Measurements from ENCODE around the gene PRDM13.
"Not testable (repeated sequence)": the region's sequence is repeated elsewhere in the genome, so short reads cannot be mapped to it uniquely, and the experiment has no call there.

PRDM13 gene

GRCh38 chr6:99637629-99638028 is 31.0 kb downstream of the PRDM13 start:
- Histone ChIP-seq H3K4me2 (ENCODE audit: low read length) (no peak overlapping the region), H4K8ac (ENCODE audit: low read depth, low read length) (no peak overlapping the region), H2AFZ (ENCODE audit: insufficient read depth, low read length, poor library complexity) (no peak overlapping the region), H3K4me3 (ENCODE audit: low read depth, low read length) (no peak overlapping the region), H3K27me3 (ENCODE audit: insufficient read depth, low read length) (no peaks in the 10 kb centered on the region), H3K4ac (ENCODE audit: low read depth, low read length) (no peak overlapping the region), H3K79me1 (ENCODE audit: low read length) (no peaks in the 10 kb centered on the region), H4K91ac (ENCODE audit: low read depth, low read length) (no peak overlapping the region), H4K12ac (ENCODE audit: low read depth, low read length) (no peak overlapping the region), H3K79me2 (ENCODE audit: control insufficient read depth, insufficient read depth, low read length, poor library complexity) (no peaks in the 10 kb centered on the region), H3K36me3 (ENCODE audit: control insufficient read depth in 1 of 2, insufficient read depth in 2 of 2, low read length in 2 of 2) (no peaks in the 10 kb centered on the region), H3K9me3 (ENCODE audit: insufficient read depth, low read depth, low read length) (peaks cover 7% of the 10 kb centered on the region), H3K18ac (ENCODE audit: low read length) (no peak overlapping the region), H3K4me1 (ENCODE audit: control insufficient read depth in 1 of 2, insufficient read depth in 2 of 2, low read length in 2 of 2) (peaks cover 0 to 2% of the 10 kb centered on the region in 2 experiments), H3K23ac (ENCODE audit: low read length) (no peak overlapping the region), H3K9ac (ENCODE audit: low read length) (no peak overlapping the region), H3K27ac (ENCODE audit: low read depth, low read length) (no peak overlapping the region), H2AK5ac (ENCODE audit: low read length) (no peak overlapping the region), H2BK5ac (ENCODE audit: low read depth, low read length, poor library complexity) (no peak overlapping the region), H2BK12ac (ENCODE audit: low read length) (no peak overlapping the region), H3K14ac (ENCODE audit: low read length) (no peak overlapping the region), H2BK120ac (ENCODE audit: insufficient read depth, low read length, poor library complexity) (no peak overlapping the region)
- no CpG with 5 or more reads among the region's 1 CpG for WGBS (ENCODE audit: extremely low coverage, insufficient coverage, insufficient read length)
- no peak for DNase-seq

GRCh38 chr6:99638358-99638757 is 31.7 kb downstream of the PRDM13 start:
- H3K27ac ChIP-seq (ENCODE audit: low read depth, low read length); H2AK5ac ChIP-seq (ENCODE audit: low read length); H3K79me1 ChIP-seq (ENCODE audit: low read length); H3K4me1 ChIP-seq (ENCODE audit: control insufficient read depth in 1 of 2, insufficient read depth in 2 of 2, low read length in 2 of 2); H4K8ac ChIP-seq (ENCODE audit: low read depth, low read length); H4K91ac ChIP-seq (ENCODE audit: low read depth, low read length); H4K12ac ChIP-seq (ENCODE audit: low read depth, low read length); H3K27me3 ChIP-seq (ENCODE audit: insufficient read depth, low read length); H3K4ac ChIP-seq (ENCODE audit: low read depth, low read length); H3K4me2 ChIP-seq (ENCODE audit: low read length); H2AFZ ChIP-seq (ENCODE audit: insufficient read depth, low read length, poor library complexity); H2BK12ac ChIP-seq (ENCODE audit: low read length); H2BK120ac ChIP-seq (ENCODE audit: insufficient read depth, low read length, poor library complexity); DNase-seq; H3K23ac ChIP-seq (ENCODE audit: low read length); H3K14ac ChIP-seq (ENCODE audit: low read length); H3K9me3 ChIP-seq (ENCODE audit: insufficient read depth, low read depth, low read length); H3K18ac ChIP-seq (ENCODE audit: low read length); H2BK5ac ChIP-seq (ENCODE audit: low read depth, low read length, poor library complexity); H3K9ac ChIP-seq (ENCODE audit: low read length); H3K79me2 ChIP-seq (ENCODE audit: control insufficient read depth, insufficient read depth, low read length, poor library complexity); H3K4me3 ChIP-seq (ENCODE audit: low read depth, low read length); H3K36me3 ChIP-seq (ENCODE audit: control insufficient read depth in 1 of 2, insufficient read depth in 2 of 2, low read length in 2 of 2): not testable (repeated sequence)
- no CpG with 5 or more reads among the region's 1 CpG for WGBS (ENCODE audit: extremely low coverage, insufficient coverage, insufficient read length)

GRCh38 chr6:99641270-99641669 is 34.6 kb downstream of the PRDM13 start:
- no peaks in the 10 kb centered on the region for H3K36me3 ChIP-seq (ENCODE audit: control insufficient read depth in 1 of 2, insufficient read depth in 2 of 2, low read length in 2 of 2)
- no peak overlapping the region for H3K18ac ChIP-seq (ENCODE audit: low read length)
- H3K79me2 ChIP-seq (ENCODE audit: control insufficient read depth, insufficient read depth, low read length, poor library complexity): no peaks in the 10 kb centered on the region
- H3K4me1 ChIP-seq (ENCODE audit: control insufficient read depth in 1 of 2, insufficient read depth in 2 of 2, low read length in 2 of 2): peaks cover 0 to 2% of the 10 kb centered on the region in 2 experiments
- no peak overlapping the region for H2AK5ac ChIP-seq (ENCODE audit: low read length)
- H3K23ac ChIP-seq (ENCODE audit: low read length): no peak overlapping the region
- no peak overlapping the region for H3K9ac ChIP-seq (ENCODE audit: low read length)
- H3K79me1 ChIP-seq (ENCODE audit: low read length): no peaks in the 10 kb centered on the region
- no peak overlapping the region for H3K4me3 ChIP-seq (ENCODE audit: low read depth, low read length)
- H3K27ac ChIP-seq (ENCODE audit: low read depth, low read length): no peak overlapping the region
- H3K4me2 ChIP-seq (ENCODE audit: low read length): no peak overlapping the region
- H3K27me3 ChIP-seq (ENCODE audit: insufficient read depth, low read length): no peaks in the 10 kb centered on the region
- H2BK12ac ChIP-seq (ENCODE audit: low read length): no peak overlapping the region
- no peak overlapping the region for H4K12ac ChIP-seq (ENCODE audit: low read depth, low read length)
- DNase-seq: no peak
- no peak overlapping the region for H4K8ac ChIP-seq (ENCODE audit: low read depth, low read length)
- no peak overlapping the region for H2AFZ ChIP-seq (ENCODE audit: insufficient read depth, low read length, poor library complexity)
- no peak overlapping the region for H3K14ac ChIP-seq (ENCODE audit: low read length)
- no CpG with 5 or more reads among the region's 2 CpGs for WGBS (ENCODE audit: extremely low coverage, insufficient coverage, insufficient read length)
- no peak overlapping the region for H4K91ac ChIP-seq (ENCODE audit: low read depth, low read length)
- no peak overlapping the region for H3K4ac ChIP-seq (ENCODE audit: low read depth, low read length)
- H3K9me3 ChIP-seq (ENCODE audit: insufficient read depth, low read depth, low read length): peaks cover 7% of the 10 kb centered on the region
- no peak overlapping the region for H2BK5ac ChIP-seq (ENCODE audit: low read depth, low read length, poor library complexity)
- no peak overlapping the region for H2BK120ac ChIP-seq (ENCODE audit: insufficient read depth, low read length, poor library complexity)

GRCh38 chr6:99645986-99646385 is 39.4 kb downstream of the PRDM13 start:
- peaks cover 0 to 2% of the 10 kb centered on the region in 2 experiments for H3K4me1 ChIP-seq (ENCODE audit: control insufficient read depth in 1 of 2, insufficient read depth in 2 of 2, low read length in 2 of 2)

More at GRCh38 chr6:99645986-99646385, 39.4 kb downstream of the PRDM13 start:
- Histone ChIP-seq H2AK5ac (ENCODE audit: low read length) (no peak overlapping the region), H3K79me2 (ENCODE audit: control insufficient read depth, insufficient read depth, low read length, poor library complexity) (no peaks in the 10 kb centered on the region), H3K4me2 (ENCODE audit: low read length) (no peak overlapping the region), H3K27ac (ENCODE audit: low read depth, low read length) (no peak overlapping the region), H4K8ac (ENCODE audit: low read depth, low read length) (no peak overlapping the region), H2BK12ac (ENCODE audit: low read length) (no peak overlapping the region), H2AFZ (ENCODE audit: insufficient read depth, low read length, poor library complexity) (no peak overlapping the region), H3K9me3 (ENCODE audit: insufficient read depth, low read depth, low read length) (no peaks in the 10 kb centered on the region), H3K36me3 (ENCODE audit: control insufficient read depth in 1 of 2, insufficient read depth in 2 of 2, low read length in 2 of 2) (no peaks in the 10 kb centered on the region), H2BK120ac (ENCODE audit: insufficient read depth, low read length, poor library complexity) (no peak overlapping the region), H3K4me3 (ENCODE audit: low read depth, low read length) (no peak overlapping the region), H4K12ac (ENCODE audit: low read depth, low read length) (no peak overlapping the region), H3K14ac (ENCODE audit: low read length) (no peak overlapping the region), H3K27me3 (ENCODE audit: insufficient read depth, low read length) (no peaks in the 10 kb centered on the region), H4K91ac (ENCODE audit: low read depth, low read length) (no peak overlapping the region), H3K23ac (ENCODE audit: low read length) (no peak overlapping the region), H3K79me1 (ENCODE audit: low read length) (no peaks in the 10 kb centered on the region), H3K9ac (ENCODE audit: low read length) (no peak overlapping the region), H2BK5ac (ENCODE audit: low read depth, low read length, poor library complexity) (no peak overlapping the region), H3K4ac (ENCODE audit: low read depth, low read length) (no peak overlapping the region), H3K18ac (ENCODE audit: low read length) (no peak overlapping the region)
- WGBS (ENCODE audit: extremely low coverage, insufficient coverage, insufficient read length): no CpG with 5 or more reads among the region's 6 CpGs
- no peak for DNase-seq

Data from trophoblast cell (in vitro differentiated cells and primary cell).